ENCODE data around the gene OTOF.
"Not testable (repeated sequence)": the region's sequence is repeated elsewhere in the genome, so short reads cannot be mapped to it uniquely, and the experiment has no call there.

OTOF gene

GRCh38 chr2:26468544-26468943 is 9.4 kb downstream of the OTOF start:
- DNase-seq; H3K27me3 ChIP-seq (replicated peaks; ENCODE audit: control insufficient read depth, insufficient read depth, low read length, poor library complexity, severe bottlenecking); H3K4me3 ChIP-seq (ENCODE audit: insufficient read depth, low read depth, low read length, poor library complexity, severe bottlenecking); H3K9me3 ChIP-seq (ENCODE audit: control insufficient read depth, low read length); H3K4me1 ChIP-seq (ENCODE audit: control insufficient read depth, insufficient read depth, low read length, poor library complexity, severe bottlenecking); H3K36me3 ChIP-seq (ENCODE audit: control insufficient read depth, insufficient read depth, low read length); H3K27ac ChIP-seq (ENCODE audit: insufficient read depth, low read length, poor library complexity, severe bottlenecking): not testable (repeated sequence)

- Histone ChIP-seq H3K27ac (ENCODE audit: insufficient read depth, low read length, poor library complexity, severe bottlenecking) (no peak overlapping the region), H3K36me3 (ENCODE audit: control insufficient read depth, insufficient read depth, low read length) (no peaks in the 10 kb centered on the region), H3K4me1 (ENCODE audit: control insufficient read depth, insufficient read depth, low read length, poor library complexity, severe bottlenecking) (no peaks in the 10 kb centered on the region), H3K27me3 (replicated peaks; ENCODE audit: control insufficient read depth, insufficient read depth, low read length, poor library complexity, severe bottlenecking) (no peaks in the 10 kb centered on the region), H3K9me3 (ENCODE audit: control insufficient read depth, low read length) (no peaks in the 10 kb centered on the region), H3K4me3 (ENCODE audit: insufficient read depth, low read depth, low read length, poor library complexity, severe bottlenecking) (no peak overlapping the region)
- DNase-seq = no peak
Observed at GRCh38 chr2:26466662-26467310, 11.1 kb downstream of the OTOF start.

GRCh38 chr2:26465981-26466471 is 11.9 kb downstream of the OTOF start:
- no peaks in the 10 kb centered on the region for H3K9me3 ChIP-seq (ENCODE audit: control insufficient read depth, low read length)
- H3K36me3 ChIP-seq (ENCODE audit: control insufficient read depth, insufficient read depth, low read length) = no peaks in the 10 kb centered on the region
- no peaks in the 10 kb centered on the region for H3K27me3 ChIP-seq (replicated peaks; ENCODE audit: control insufficient read depth, insufficient read depth, low read length, poor library complexity, severe bottlenecking)
- no peaks in the 10 kb centered on the region for H3K4me1 ChIP-seq (ENCODE audit: control insufficient read depth, insufficient read depth, low read length, poor library complexity, severe bottlenecking)
- no peak overlapping the region for H3K4me3 ChIP-seq (ENCODE audit: insufficient read depth, low read depth, low read length, poor library complexity, severe bottlenecking)
- DNase-seq = no peak
- no peak overlapping the region for H3K27ac ChIP-seq (ENCODE audit: insufficient read depth, low read length, poor library complexity, severe bottlenecking)

- no peaks in the 10 kb centered on the region for H3K4me1 ChIP-seq (ENCODE audit: control insufficient read depth, insufficient read depth, low read length, poor library complexity, severe bottlenecking)
- no peak overlapping the region for H3K27ac ChIP-seq (ENCODE audit: insufficient read depth, low read length, poor library complexity, severe bottlenecking)
- no peaks in the 10 kb centered on the region for H3K36me3 ChIP-seq (ENCODE audit: control insufficient read depth, insufficient read depth, low read length)
- no peak overlapping the region for H3K4me3 ChIP-seq (ENCODE audit: insufficient read depth, low read depth, low read length, poor library complexity, severe bottlenecking)
- H3K9me3 ChIP-seq (ENCODE audit: control insufficient read depth, low read length) = no peaks in the 10 kb centered on the region
- no peaks in the 10 kb centered on the region for H3K27me3 ChIP-seq (replicated peaks; ENCODE audit: control insufficient read depth, insufficient read depth, low read length, poor library complexity, severe bottlenecking)
- DNase-seq = no peak
Observed at GRCh38 chr2:26465266-26465925, 12.5 kb downstream of the OTOF start.

- H3K27me3 ChIP-seq (replicated peaks; ENCODE audit: control insufficient read depth, insufficient read depth, low read length, poor library complexity, severe bottlenecking) = no peaks in the 10 kb centered on the region
- no peaks in the 10 kb centered on the region for H3K36me3 ChIP-seq (ENCODE audit: control insufficient read depth, insufficient read depth, low read length)
- H3K4me1 ChIP-seq (ENCODE audit: control insufficient read depth, insufficient read depth, low read length, poor library complexity, severe bottlenecking) = no peaks in the 10 kb centered on the region
- no peaks in the 10 kb centered on the region for H3K9me3 ChIP-seq (ENCODE audit: control insufficient read depth, low read length)
- no peak overlapping the region for H3K4me3 ChIP-seq (ENCODE audit: insufficient read depth, low read depth, low read length, poor library complexity, severe bottlenecking)
- H3K27ac ChIP-seq (ENCODE audit: insufficient read depth, low read length, poor library complexity, severe bottlenecking) = no peak overlapping the region
- DNase-seq = no peak
Observed at GRCh38 chr2:26464390-26465265, 13.3 kb downstream of the OTOF start.

DNA sequence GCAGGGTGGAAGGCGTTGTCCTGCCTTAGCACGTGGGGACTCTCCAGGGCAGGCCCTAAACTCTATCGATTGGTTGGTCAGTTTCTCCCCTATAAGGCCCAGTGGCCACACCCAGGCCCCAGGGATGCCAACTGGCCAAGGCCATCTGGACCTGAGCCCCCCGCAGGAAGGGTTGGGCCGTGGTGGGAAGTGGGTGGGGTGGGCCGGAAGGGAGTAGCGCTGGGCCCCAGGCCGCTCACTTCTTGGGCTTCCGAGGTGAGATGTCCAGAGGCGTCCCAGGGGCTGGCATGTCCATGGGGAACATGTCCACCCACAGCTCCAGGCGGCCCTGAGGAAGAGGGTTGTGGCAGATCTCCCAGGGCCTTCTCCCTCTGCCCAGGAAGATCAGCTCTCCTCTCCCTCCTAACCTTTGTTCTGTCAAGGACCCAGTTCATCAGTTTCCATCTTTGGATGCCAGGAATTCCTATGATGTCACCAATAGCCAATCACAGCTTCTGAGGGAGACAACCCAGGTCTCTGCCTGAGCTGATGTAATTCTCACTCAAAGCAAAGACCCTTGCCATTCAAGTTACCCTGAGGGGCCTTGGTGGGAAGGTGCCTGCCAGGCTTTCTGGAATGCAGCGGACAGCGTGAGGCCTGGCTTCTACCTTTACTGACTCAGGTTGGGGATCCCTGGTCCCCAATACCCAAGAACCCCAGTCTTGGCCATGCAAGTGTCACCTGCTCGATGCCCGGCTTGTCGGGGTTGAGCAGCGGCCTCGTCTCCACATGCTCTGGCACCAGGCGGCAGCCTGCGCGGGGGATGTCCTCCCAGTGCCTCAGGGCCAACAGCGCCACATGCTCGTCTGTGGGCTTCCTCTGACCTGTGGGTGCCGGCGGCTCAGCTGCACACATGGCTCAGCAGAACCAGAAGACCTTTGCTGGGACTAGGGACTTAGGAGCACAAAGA is 14.4 kb downstream of the OTOF start:
- H3K27me3 ChIP-seq (replicated peaks; ENCODE audit: control insufficient read depth, insufficient read depth, low read length, poor library complexity, severe bottlenecking) = no peaks in the 10 kb centered on the region
- H3K36me3 ChIP-seq (ENCODE audit: control insufficient read depth, insufficient read depth, low read length) = no peaks in the 10 kb centered on the region
- H3K4me1 ChIP-seq (ENCODE audit: control insufficient read depth, insufficient read depth, low read length, poor library complexity, severe bottlenecking) = no peaks in the 10 kb centered on the region
- no peak overlapping the region for H3K4me3 ChIP-seq (ENCODE audit: insufficient read depth, low read depth, low read length, poor library complexity, severe bottlenecking)
- H3K9me3 ChIP-seq (ENCODE audit: control insufficient read depth, low read length) = no peaks in the 10 kb centered on the region
- no peak for DNase-seq
- no peak overlapping the region for H3K27ac ChIP-seq (ENCODE audit: insufficient read depth, low read length, poor library complexity, severe bottlenecking)

DNA sequence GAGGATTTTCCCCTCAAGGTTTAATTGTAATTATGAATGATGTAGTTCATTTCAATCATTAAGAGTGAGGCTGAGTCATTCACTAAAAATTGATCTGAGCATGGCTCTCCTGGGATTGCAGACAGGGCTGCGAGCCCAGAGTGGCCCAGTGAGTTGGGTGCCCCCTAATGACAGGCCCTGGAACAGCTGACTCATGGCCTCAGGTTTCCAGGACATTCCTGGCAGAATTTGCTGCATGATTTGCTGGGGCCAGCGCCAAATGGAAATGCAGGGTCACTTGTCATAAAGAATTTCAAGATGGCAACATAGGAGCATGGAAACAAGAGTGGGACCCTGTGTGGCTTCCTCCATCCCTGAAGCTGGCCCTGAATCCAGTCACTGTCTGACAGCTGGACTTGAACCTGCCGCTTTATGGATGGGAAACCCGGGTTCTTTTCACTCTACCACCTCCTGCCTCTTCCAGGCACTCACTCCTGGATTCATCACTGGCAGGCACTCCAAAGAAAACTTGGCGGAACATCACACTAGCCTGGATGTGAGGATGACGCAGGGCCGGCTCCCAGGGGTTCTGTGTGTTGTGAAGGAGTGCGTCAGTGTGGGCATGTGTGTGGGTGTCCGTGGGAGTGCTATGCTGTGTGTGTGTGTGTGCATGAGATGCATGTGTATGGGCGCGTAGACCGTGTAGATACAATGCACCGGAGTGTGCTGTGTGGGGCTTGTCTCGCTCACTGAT is 15.2 kb downstream of the OTOF start:
- H3K9me3 ChIP-seq (ENCODE audit: control insufficient read depth, low read length) = no peaks in the 10 kb centered on the region
- no peak overlapping the region for H3K27ac ChIP-seq (ENCODE audit: insufficient read depth, low read length, poor library complexity, severe bottlenecking)
- H3K27me3 ChIP-seq (replicated peaks; ENCODE audit: control insufficient read depth, insufficient read depth, low read length, poor library complexity, severe bottlenecking) = no peaks in the 10 kb centered on the region
- no peaks in the 10 kb centered on the region for H3K4me1 ChIP-seq (ENCODE audit: control insufficient read depth, insufficient read depth, low read length, poor library complexity, severe bottlenecking)
- H3K36me3 ChIP-seq (ENCODE audit: control insufficient read depth, insufficient read depth, low read length) = no peaks in the 10 kb centered on the region
- H3K4me3 ChIP-seq (ENCODE audit: insufficient read depth, low read depth, low read length, poor library complexity, severe bottlenecking) = no peak overlapping the region
- DNase-seq = no peak

GRCh38 chr2:26462100-26462499 is 15.8 kb downstream of the OTOF start:
- H3K36me3 ChIP-seq (ENCODE audit: control insufficient read depth, insufficient read depth, low read length) = no peaks in the 10 kb centered on the region
- no peak overlapping the region for H3K4me3 ChIP-seq (ENCODE audit: insufficient read depth, low read depth, low read length, poor library complexity, severe bottlenecking)
- no peaks in the 10 kb centered on the region for H3K9me3 ChIP-seq (ENCODE audit: control insufficient read depth, low read length)
- H3K4me1 ChIP-seq (ENCODE audit: control insufficient read depth, insufficient read depth, low read length, poor library complexity, severe bottlenecking) = no peaks in the 10 kb centered on the region
- no peaks in the 10 kb centered on the region for H3K27me3 ChIP-seq (replicated peaks; ENCODE audit: control insufficient read depth, insufficient read depth, low read length, poor library complexity, severe bottlenecking)
- no peak for DNase-seq
- no peak overlapping the region for H3K27ac ChIP-seq (ENCODE audit: insufficient read depth, low read length, poor library complexity, severe bottlenecking)

DNA sequence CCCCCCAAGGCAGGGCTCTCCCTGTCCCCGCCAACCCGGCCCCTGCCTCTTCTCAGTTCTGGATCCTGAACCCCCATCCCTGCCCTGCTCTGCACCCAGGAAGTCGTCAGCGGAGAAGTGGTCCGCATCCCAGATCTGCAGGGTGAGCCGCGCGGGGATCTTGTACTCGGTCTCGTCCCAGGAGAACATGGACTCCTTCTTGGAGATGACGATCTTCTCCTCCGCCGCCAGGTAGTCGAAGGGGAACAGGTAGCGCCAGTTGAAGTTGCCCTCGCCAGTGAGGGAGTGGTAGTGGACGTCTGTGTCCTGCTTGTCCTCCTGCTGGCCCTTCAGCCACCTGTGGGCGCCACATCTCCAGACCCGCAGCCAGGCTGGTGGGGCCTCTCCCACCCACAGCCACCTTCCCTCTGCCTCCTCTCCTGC is 16.3 kb downstream of the OTOF start:
- Histone ChIP-seq H3K9me3 (ENCODE audit: control insufficient read depth, low read length) (no peaks in the 10 kb centered on the region), H3K27ac (ENCODE audit: insufficient read depth, low read length, poor library complexity, severe bottlenecking) (no peak overlapping the region), H3K27me3 (replicated peaks; ENCODE audit: control insufficient read depth, insufficient read depth, low read length, poor library complexity, severe bottlenecking) (no peaks in the 10 kb centered on the region), H3K4me3 (ENCODE audit: insufficient read depth, low read depth, low read length, poor library complexity, severe bottlenecking) (no peak overlapping the region), H3K4me1 (ENCODE audit: control insufficient read depth, insufficient read depth, low read length, poor library complexity, severe bottlenecking) (no peaks in the 10 kb centered on the region), H3K36me3 (ENCODE audit: control insufficient read depth, insufficient read depth, low read length) (no peaks in the 10 kb centered on the region)
- DNase-seq = no peak

Data from effector memory CD4-positive, alpha-beta T cell (primary cell).